Panc1 (cell line): ENCODE measurements around the gene RALB. TPM values are rescaled to one million over a fixed set of nuclear protein-coding genes. Genes with fewer than 3 reads are reported as not detected.

Source experiments
- ATAC-seq: fragments of 200-7000 bp; cut with Tn5 transposase; 2 replicates; pipeline ENCODE4 v1.9.1; 2020; ENCODE audit warnings: mild to moderate bottlenecking, moderate library complexity
- BruUV-seq: library from RNA; stranded (reverse); fragments of 400-500 nt; replicated peaks from 2 replicates; lab custom pipeline; 2021; lab: Mats Ljungman, UMichigan
- CTCF ChIA-PET: fragments of 300-600 bp; sonication (Branson Sonifier 250); formaldehyde crosslinking; loops from one replicate; lab custom pipeline; 2022; ENCODE audit warnings: antibody characterized with exemption; lab: Charles Lee
- POLR2A ChIA-PET: fragments of 300-600 bp; sonication (Branson Sonifier 250); formaldehyde crosslinking; loops from one replicate; lab custom pipeline; 2022; ENCODE audit warnings: antibody characterized with exemption; lab: Charles Lee
- DNase-seq: peaks from one replicate; pipeline ENCODE4 v3.0.0-alpha.2; 2010; ENCODE audit warnings: low read depth, low spot score
- H3K27ac ChIP-seq: 2 replicates; pipeline ENCODE4 v1.5.1; 2011; ENCODE audit warnings: mild to moderate bottlenecking, low read length, inconsistent platforms
- H3K27me3 ChIP-seq: fragments of 200-500 bp; sonication (Bioruptor generic); 2 replicates; pipeline ENCODE4 v1.6.0; 2014; ENCODE audit warnings: low read length, inconsistent platforms; ENCODE audit not compliant: control insufficient read depth, insufficient read depth
- H3K36me3 ChIP-seq: fragments of 200-500 bp; sonication (Bioruptor generic); 2 replicates; pipeline ENCODE4 v1.5.1; 2014; ENCODE audit warnings: inconsistent platforms, mild to moderate bottlenecking, low read length, moderate library complexity; ENCODE audit not compliant: control insufficient read depth, insufficient read depth
- H3K4me1 ChIP-seq: 2 replicates; pipeline ENCODE4 v1.5.1; 2011; ENCODE audit warnings: inconsistent platforms, mild to moderate bottlenecking, low read length, moderate library complexity; ENCODE audit not compliant: control insufficient read depth, insufficient read depth
- H3K4me3 ChIP-seq, 2 experiments: 2 replicates each; pipeline ENCODE4 v1.5.1; 2011 to 2012; ENCODE audit warnings: low read depth in 2 of 2, low read length in 2 of 2, mild to moderate bottlenecking in 2 of 2, inconsistent platforms in 1 of 2, moderate library complexity in 1 of 2
- H3K9me3 ChIP-seq: fragments of 200-500 bp; sonication (Bioruptor generic); 2 replicates; pipeline ENCODE4 v1.5.1; 2014; ENCODE audit warnings: low read depth, mild to moderate bottlenecking, inconsistent platforms, low read length, moderate library complexity; ENCODE audit not compliant: control insufficient read depth, insufficient read depth
- POLR2AphosphoS5 ChIP-seq: IDR thresholded peaks from 2 replicates; pipeline ENCODE4 v1.6.1; 2012; ENCODE audit warnings: mild to moderate bottlenecking, low read depth, low read length, moderate library complexity
- SIN3A ChIP-seq: IDR thresholded peaks from 2 replicates; pipeline ENCODE4 v1.6.1; 2012; ENCODE audit warnings: low read depth, mild to moderate bottlenecking, low read length, moderate library complexity, borderline replicate concordance; ENCODE audit not compliant: insufficient read depth
- TCF7L2 ChIP-seq: IDR thresholded peaks from 2 replicates; pipeline ENCODE4 v1.6.1; 2011; ENCODE audit warnings: mild to moderate bottlenecking, low read depth, low read length, inconsistent platforms
- in situ Hi-C: cut with HindIII; loops from 2 replicates; pipeline ENCODE4 v1.10.0; 2016; ENCODE audit warnings: low sequenced_read_pairs, low pct_unique_long_range_greater_than_20kb
- intact Hi-C: fragments of 100-400 bp; cut with micrococcal nuclease; formaldehyde crosslinking; loops from one replicate; pipeline ENCODE4 v1.10.0; 2022; ENCODE audit not compliant: unreplicated experiment
- total RNA-seq: library from RNA; stranded (reverse); gene quantifications from one replicate; pipeline ENCODE4 v1.2.1, GENCODE V29; 2021; ENCODE audit not compliant: unreplicated experiment
- TF ChIP-seq, protein P1 (sequence below), 2 experiments: IDR thresholded peaks; 2 replicates each; pipeline ENCODE4 v1.6.1; 2011 to 2012; ENCODE audit warnings: low read depth in 2 of 2, control low read depth in 1 of 2, low read length in 1 of 2, mild to moderate bottlenecking in 1 of 2, moderate library complexity in 1 of 2; ENCODE audit not compliant: insufficient read depth in 1 of 2
- TF ChIP-seq, protein P2 (sequence below): fragments of 450-650 bp; IDR thresholded peaks from 2 replicates; pipeline ENCODE4 v1.5.1; 2017; ENCODE audit warnings: mild to moderate bottlenecking

The RALB gene
- total RNA-seq, 1 experiment from 2014 or later = 47.8 TPM

DNA sequence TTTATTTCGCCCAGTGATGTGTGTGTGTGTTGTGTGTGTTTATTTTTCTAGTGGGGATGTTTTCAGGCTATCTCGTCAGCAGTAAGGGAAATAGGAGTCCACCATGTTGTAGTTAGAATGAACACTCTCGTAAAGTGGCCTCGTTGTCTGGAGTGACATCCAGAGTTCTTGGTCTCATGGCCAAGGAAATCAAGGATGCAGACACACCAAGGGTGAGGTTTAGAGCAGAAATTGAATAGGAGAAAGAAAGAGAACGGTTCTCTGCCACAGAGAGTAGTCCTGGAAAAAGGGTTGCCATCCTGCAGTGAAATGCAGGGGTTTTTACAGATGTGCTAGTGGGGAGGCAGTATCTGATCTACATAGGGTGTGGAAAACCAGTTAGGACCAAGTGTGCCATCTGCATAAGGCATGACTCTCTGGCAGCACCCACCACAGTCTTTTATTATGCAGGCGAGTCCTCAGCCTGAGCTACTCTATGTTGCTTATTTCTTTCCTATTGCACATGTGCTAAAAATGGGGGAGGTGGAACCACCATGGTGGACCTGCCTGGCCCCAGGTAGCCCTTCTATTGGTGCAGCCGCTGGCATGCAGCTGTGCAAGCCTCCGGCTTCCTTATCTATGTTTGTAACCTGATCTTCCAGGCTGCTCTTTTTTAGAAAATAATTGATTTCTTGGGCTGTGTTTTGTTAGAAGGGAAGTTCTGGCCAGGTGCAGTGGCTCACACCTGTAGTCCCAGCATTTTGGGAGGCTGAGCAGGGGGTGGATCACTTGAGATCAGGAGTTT, 23.2 kb downstream of the RALB start:
- CTCF ChIA-PET = no interaction called here
- no peak for ATAC-seq

DNA sequence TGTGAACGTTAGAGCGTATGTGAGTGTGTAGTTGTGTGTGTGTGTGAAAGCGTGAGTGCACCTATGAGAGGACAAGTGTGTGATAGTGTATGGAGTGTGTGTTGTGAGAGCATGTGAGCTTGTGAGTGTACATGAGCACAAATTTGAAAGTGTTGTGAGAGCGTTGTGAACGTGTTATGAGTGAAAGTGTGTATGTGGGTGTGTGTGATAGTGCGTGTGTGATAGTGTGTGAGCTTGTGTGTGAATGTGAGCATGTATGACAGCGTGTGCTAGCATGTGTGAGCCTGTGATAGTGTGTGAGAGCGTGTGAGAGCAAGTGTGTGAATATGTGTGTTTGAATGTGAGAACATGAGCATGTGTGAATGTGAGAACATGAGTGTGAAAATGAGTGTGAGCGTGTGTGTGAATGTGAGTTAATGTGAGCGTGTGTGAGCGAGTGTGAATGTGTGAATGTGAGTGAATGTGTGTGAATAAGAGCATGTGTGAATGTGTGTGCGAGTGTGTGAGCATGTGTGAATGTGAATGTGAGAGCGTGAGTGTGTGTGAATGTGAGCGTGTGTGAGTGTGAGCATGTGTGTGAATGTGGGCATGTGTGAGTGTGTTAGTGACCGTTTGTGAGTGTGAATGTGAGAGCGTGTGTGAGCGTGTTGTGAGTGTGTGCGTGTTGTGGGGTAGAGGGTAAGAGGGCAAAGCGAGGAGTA, 25.0 kb downstream of the RALB start:
- Histone ChIP-seq H3K4me1 (no peaks in the 10 kb centered on the region), H3K4me3 (no peak overlapping the region), H3K27me3 (no peaks in the 10 kb centered on the region), H3K27ac (no peak overlapping the region), H3K36me3 (no peaks in the 10 kb centered on the region; the same call in 1 of the 2 replicates), H3K9me3 (no peaks in the 10 kb centered on the region)
- BruUV-seq = no TSS peak
- POLR2A ChIA-PET = no interaction called here
- ATAC-seq (no peak), DNase-seq (no peak)
- in situ Hi-C loops = no loop called here
- TF ChIP-seq SIN3A (no peak), POLR2AphosphoS5 (no peak), TCF7L2 (no peak)
- TF ChIP-seq, protein P1, sequence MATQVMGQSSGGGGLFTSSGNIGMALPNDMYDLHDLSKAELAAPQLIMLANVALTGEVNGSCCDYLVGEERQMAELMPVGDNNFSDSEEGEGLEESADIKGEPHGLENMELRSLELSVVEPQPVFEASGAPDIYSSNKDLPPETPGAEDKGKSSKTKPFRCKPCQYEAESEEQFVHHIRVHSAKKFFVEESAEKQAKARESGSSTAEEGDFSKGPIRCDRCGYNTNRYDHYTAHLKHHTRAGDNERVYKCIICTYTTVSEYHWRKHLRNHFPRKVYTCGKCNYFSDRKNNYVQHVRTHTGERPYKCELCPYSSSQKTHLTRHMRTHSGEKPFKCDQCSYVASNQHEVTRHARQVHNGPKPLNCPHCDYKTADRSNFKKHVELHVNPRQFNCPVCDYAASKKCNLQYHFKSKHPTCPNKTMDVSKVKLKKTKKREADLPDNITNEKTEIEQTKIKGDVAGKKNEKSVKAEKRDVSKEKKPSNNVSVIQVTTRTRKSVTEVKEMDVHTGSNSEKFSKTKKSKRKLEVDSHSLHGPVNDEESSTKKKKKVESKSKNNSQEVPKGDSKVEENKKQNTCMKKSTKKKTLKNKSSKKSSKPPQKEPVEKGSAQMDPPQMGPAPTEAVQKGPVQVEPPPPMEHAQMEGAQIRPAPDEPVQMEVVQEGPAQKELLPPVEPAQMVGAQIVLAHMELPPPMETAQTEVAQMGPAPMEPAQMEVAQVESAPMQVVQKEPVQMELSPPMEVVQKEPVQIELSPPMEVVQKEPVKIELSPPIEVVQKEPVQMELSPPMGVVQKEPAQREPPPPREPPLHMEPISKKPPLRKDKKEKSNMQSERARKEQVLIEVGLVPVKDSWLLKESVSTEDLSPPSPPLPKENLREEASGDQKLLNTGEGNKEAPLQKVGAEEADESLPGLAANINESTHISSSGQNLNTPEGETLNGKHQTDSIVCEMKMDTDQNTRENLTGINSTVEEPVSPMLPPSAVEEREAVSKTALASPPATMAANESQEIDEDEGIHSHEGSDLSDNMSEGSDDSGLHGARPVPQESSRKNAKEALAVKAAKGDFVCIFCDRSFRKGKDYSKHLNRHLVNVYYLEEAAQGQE (IDR thresholded peaks at IDR 0.05; ENCODE audit: insufficient read depth in 1 of 2, low read depth in 2 of 2, low read length in 1 of 2) = no peak
- TF ChIP-seq, protein P2, sequence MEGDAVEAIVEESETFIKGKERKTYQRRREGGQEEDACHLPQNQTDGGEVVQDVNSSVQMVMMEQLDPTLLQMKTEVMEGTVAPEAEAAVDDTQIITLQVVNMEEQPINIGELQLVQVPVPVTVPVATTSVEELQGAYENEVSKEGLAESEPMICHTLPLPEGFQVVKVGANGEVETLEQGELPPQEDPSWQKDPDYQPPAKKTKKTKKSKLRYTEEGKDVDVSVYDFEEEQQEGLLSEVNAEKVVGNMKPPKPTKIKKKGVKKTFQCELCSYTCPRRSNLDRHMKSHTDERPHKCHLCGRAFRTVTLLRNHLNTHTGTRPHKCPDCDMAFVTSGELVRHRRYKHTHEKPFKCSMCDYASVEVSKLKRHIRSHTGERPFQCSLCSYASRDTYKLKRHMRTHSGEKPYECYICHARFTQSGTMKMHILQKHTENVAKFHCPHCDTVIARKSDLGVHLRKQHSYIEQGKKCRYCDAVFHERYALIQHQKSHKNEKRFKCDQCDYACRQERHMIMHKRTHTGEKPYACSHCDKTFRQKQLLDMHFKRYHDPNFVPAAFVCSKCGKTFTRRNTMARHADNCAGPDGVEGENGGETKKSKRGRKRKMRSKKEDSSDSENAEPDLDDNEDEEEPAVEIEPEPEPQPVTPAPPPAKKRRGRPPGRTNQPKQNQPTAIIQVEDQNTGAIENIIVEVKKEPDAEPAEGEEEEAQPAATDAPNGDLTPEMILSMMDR = no peak
- intact Hi-C loops = no loop called here
- CTCF ChIA-PET = no interaction called here

More for the DNA sequence above, 23.2 kb downstream of the RALB start:
- no TSS peak for BruUV-seq
- no peaks in the 10 kb centered on the region for H3K9me3 ChIP-seq
- no peaks in the 10 kb centered on the region for H3K27me3 ChIP-seq
- POLR2A ChIA-PET = interaction anchor here (0.6 kb wide), 1 partner anchor 248 kb away, joined by 9 read pairs; no protein-coding TSS in a partner anchor
- H3K27ac ChIP-seq = no peak overlapping the region
- no peaks in the 10 kb centered on the region for H3K4me1 ChIP-seq
- H3K4me3 ChIP-seq = no peak overlapping the region
- intact Hi-C loops = no loop called here
- no peaks in the 10 kb centered on the region; the same call in 1 of the 2 replicates for H3K36me3 ChIP-seq
- DNase-seq = no peak
- in situ Hi-C loops = no loop called here
- TF ChIP-seq SIN3A (no peak), TCF7L2 (no peak), POLR2AphosphoS5 (no peak)
- TF ChIP-seq, protein P1 (IDR thresholded peaks at IDR 0.05; ENCODE audit: insufficient read depth in 1 of 2, low read depth in 2 of 2, low read length in 1 of 2) = no peak
- TF ChIP-seq, protein P2 = no peak
